Measurements from ENCODE around the gene PRR29. TPM values are rescaled to one million over a fixed set of nuclear protein-coding genes. Genes with fewer than 3 reads are reported as not detected.

The PRR29 gene
- total RNA-seq, 3 donors from 2014 or later (not counting 1 experiment from before 2014, with no cell fraction given) = 0.92 to 1.6 (median 1.6) TPM

- Histone ChIP-seq H3K27me3 (ENCODE audit: control insufficient read depth, insufficient read depth, low read length) (no peaks in the 10 kb centered on the region), H3K36me3 (ENCODE audit: control insufficient read depth, insufficient read depth, low read length) (no peaks in the 10 kb centered on the region), H3K4me3 (ENCODE audit: low read length) (no peak overlapping the region), H3K9me3 (ENCODE audit: control insufficient read depth, insufficient read depth, low read length) (no peaks in the 10 kb centered on the region), H3K4me1 (ENCODE audit: control insufficient read depth, insufficient read depth, low read length) (peaks cover 57% of the 10 kb centered on the region), H3K27ac (ENCODE audit: low read length) (peak overlapping the region; percentile 96)
- H3K9me3 Mint-ChIP-seq = no peaks in the 10 kb centered on the region
- intact Hi-C loops (cut with micrococcal nuclease) = loop anchor here (1.0 to 5.0 kb wide), 8 partner anchors 9 to 237 kb away; partner anchors contain the start of genes SMARCD2 and TEX2
- peak; percentile 61 to 75 for DNase-seq
- H3K4me3 Mint-ChIP-seq = peak overlapping the region; percentile 93
- H3K27ac Mint-ChIP-seq = peak overlapping the region; percentile 98 to 100
- TF ChIP-seq CTCF (IDR thresholded peaks at IDR 0.05) = no peak
- WGBS (ENCODE audit: insufficient coverage) = 37% methylated on average over 16 of the region's 19 CpGs
- peaks cover 51 to 54% of the 10 kb centered on the region in 2 donors for H3K4me1 Mint-ChIP-seq
- peak; percentile 32 to 44 (median 33) for ATAC-seq
- no peaks in the 10 kb centered on the region for H3K36me3 Mint-ChIP-seq
- no peaks in the 10 kb centered on the region for H3K27me3 Mint-ChIP-seq (ENCODE audit: low read depth in 2 of 2)
These were observed 26.9 kb downstream of the PRR29 start for GRCh38 chr17:64024781-64025731.

- intact Hi-C loops (cut with micrococcal nuclease) = loop anchor here (1.0 to 5.0 kb wide), 7 partner anchors 10 to 236 kb away; partner anchors contain the start of gene TEX2
- ATAC-seq (peak; percentile 70 to 90 (median 78)), DNase-seq (peak; percentile 89 to 98)
- TF ChIP-seq CTCF (IDR thresholded peaks at IDR 0.05) = peak; percentile 97
- H3K9me3 ChIP-seq (ENCODE audit: control insufficient read depth, insufficient read depth, low read length) = no peaks in the 10 kb centered on the region
- no peaks in the 10 kb centered on the region for H3K27me3 ChIP-seq (ENCODE audit: control insufficient read depth, insufficient read depth, low read length)
- Mint-ChIP-seq H3K4me1 (peaks cover 48 to 51% of the 10 kb centered on the region in 2 donors), H3K4me3 (peak overlapping the region; percentile 93), H3K27ac (peak overlapping the region; percentile 98 to 100), H3K36me3 (no peaks in the 10 kb centered on the region), H3K27me3 (ENCODE audit: low read depth in 2 of 2) (no peaks in the 10 kb centered on the region), H3K9me3 (no peaks in the 10 kb centered on the region)
- H3K4me3 ChIP-seq (ENCODE audit: low read length) = peak overlapping the region; percentile 7
- peak overlapping the region; percentile 96 for H3K27ac ChIP-seq (ENCODE audit: low read length)
- 2% methylated on average over 21 of the region's 21 CpGs for WGBS (ENCODE audit: insufficient coverage)
- peaks cover 56% of the 10 kb centered on the region for H3K4me1 ChIP-seq (ENCODE audit: control insufficient read depth, insufficient read depth, low read length)
- H3K36me3 ChIP-seq (ENCODE audit: control insufficient read depth, insufficient read depth, low read length) = no peaks in the 10 kb centered on the region
These were observed 27.7 kb downstream of the PRR29 start for GRCh38 chr17:64025732-64026294.

GRCh38 chr17:64028874-64029464, 30.8 kb downstream of the PRR29 start:
- intact Hi-C loops (cut with micrococcal nuclease) = loop anchor here (1.0 to 5.0 kb wide), 3 partner anchors 104 to 233 kb away; partner anchors contain the start of gene TEX2
- H3K27ac Mint-ChIP-seq = no peak overlapping the region
- WGBS (ENCODE audit: insufficient coverage) = no CpG with 5 or more reads among the region's 3 CpGs

More at GRCh38 chr17:64028874-64029464, 30.8 kb downstream of the PRR29 start:
- no peaks in the 10 kb centered on the region for H3K9me3 Mint-ChIP-seq
- peaks cover 28% of the 10 kb centered on the region for H3K4me1 ChIP-seq (ENCODE audit: control insufficient read depth, insufficient read depth, low read length)
- peak; percentile 64 to 88 for DNase-seq
- H3K4me3 ChIP-seq (ENCODE audit: low read length) = no peak overlapping the region
- ATAC-seq = peak in 2 of 3 donors; percentile 17 to 34
- no peaks in the 10 kb centered on the region for H3K27me3 Mint-ChIP-seq (ENCODE audit: low read depth in 2 of 2)
- H3K27me3 ChIP-seq (ENCODE audit: control insufficient read depth, insufficient read depth, low read length) = no peaks in the 10 kb centered on the region
- no peaks in the 10 kb centered on the region for H3K36me3 Mint-ChIP-seq
- no peak overlapping the region for H3K27ac ChIP-seq (ENCODE audit: low read length)
- no peaks in the 10 kb centered on the region for H3K36me3 ChIP-seq (ENCODE audit: control insufficient read depth, insufficient read depth, low read length)
- no peaks in the 10 kb centered on the region for H3K9me3 ChIP-seq (ENCODE audit: control insufficient read depth, insufficient read depth, low read length)
- H3K4me3 Mint-ChIP-seq = no peak overlapping the region
- H3K4me1 Mint-ChIP-seq = peaks cover 27% of the 10 kb centered on the region in 2 donors
- TF ChIP-seq CTCF (IDR thresholded peaks at IDR 0.05) = peak; percentile 85
